B cell (primary cell): ENCODE results near the gene PDX1.

Source experiments
- EZH2 ChIP-seq: IDR thresholded peaks from 2 replicates; pipeline ENCODE4 v1.6.1; 2012; ENCODE audit warnings: borderline replicate concordance, low read depth, mild to moderate bottlenecking, moderate library complexity, low read length; ENCODE audit not compliant: insufficient read depth, poor library complexity, severe bottlenecking
- TF ChIP-seq, protein P1 (sequence below): fragments of 200-600 bp; IDR thresholded peaks from one replicate; pipeline ENCODE4 v1.8.0; 2022; ENCODE audit warnings: antibody characterized with exemption, mild to moderate bottlenecking

GRCh38 chr13:27965343-27965739 lies 45.5 kb downstream of the PDX1 start:
- TF ChIP-seq, protein P1, sequence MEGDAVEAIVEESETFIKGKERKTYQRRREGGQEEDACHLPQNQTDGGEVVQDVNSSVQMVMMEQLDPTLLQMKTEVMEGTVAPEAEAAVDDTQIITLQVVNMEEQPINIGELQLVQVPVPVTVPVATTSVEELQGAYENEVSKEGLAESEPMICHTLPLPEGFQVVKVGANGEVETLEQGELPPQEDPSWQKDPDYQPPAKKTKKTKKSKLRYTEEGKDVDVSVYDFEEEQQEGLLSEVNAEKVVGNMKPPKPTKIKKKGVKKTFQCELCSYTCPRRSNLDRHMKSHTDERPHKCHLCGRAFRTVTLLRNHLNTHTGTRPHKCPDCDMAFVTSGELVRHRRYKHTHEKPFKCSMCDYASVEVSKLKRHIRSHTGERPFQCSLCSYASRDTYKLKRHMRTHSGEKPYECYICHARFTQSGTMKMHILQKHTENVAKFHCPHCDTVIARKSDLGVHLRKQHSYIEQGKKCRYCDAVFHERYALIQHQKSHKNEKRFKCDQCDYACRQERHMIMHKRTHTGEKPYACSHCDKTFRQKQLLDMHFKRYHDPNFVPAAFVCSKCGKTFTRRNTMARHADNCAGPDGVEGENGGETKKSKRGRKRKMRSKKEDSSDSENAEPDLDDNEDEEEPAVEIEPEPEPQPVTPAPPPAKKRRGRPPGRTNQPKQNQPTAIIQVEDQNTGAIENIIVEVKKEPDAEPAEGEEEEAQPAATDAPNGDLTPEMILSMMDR: no peak
- no peak for TF ChIP-seq EZH2
